Muscle layer of colon (tissue), 2 donors: ENCODE measurements around the gene ZDHHC24.
"Not testable (repeated sequence)": the region's sequence is repeated elsewhere in the genome, so short reads cannot be mapped to it uniquely, and the experiment has no call there.

ENCODE experiments used
- H3K27ac ChIP-seq: one replicate; pipeline ENCODE4 v1.7.0; 2013; ENCODE audit warnings: low read depth, mild to moderate bottlenecking, low read length, moderate library complexity
- H3K27me3 ChIP-seq, 2 donors: one replicate each; pipeline ENCODE4 v1.7.0; 2013; ENCODE audit warnings: low read length in 2 of 2, mild to moderate bottlenecking in 2 of 2; ENCODE audit not compliant: insufficient read depth in 2 of 2, control insufficient read depth in 1 of 2
- H3K36me3 ChIP-seq: one replicate; pipeline ENCODE4 v1.7.0; 2013; ENCODE audit warnings: mild to moderate bottlenecking, low read length; ENCODE audit not compliant: insufficient read depth
- H3K4me1 ChIP-seq: one replicate; pipeline ENCODE4 v1.7.0; 2013; ENCODE audit warnings: mild to moderate bottlenecking, low read length; ENCODE audit not compliant: insufficient read depth
- H3K4me3 ChIP-seq, 2 donors: one replicate each; pipeline ENCODE4 v1.7.0; 2013; ENCODE audit warnings: low read length in 2 of 2, low read depth in 1 of 2, mild to moderate bottlenecking in 1 of 2, moderate library complexity in 1 of 2
- H3K9ac ChIP-seq: one replicate; pipeline ENCODE4 v1.7.0; 2013; ENCODE audit warnings: low read length
- H3K9me3 ChIP-seq: one replicate; pipeline ENCODE4 v1.7.0; 2013; ENCODE audit warnings: mild to moderate bottlenecking, low read length
- donor health status: abdominal sarcoma.
- donor health status: Adenocarcinoma of cecum.

Gene ZDHHC24

GRCh38 chr11:66554602-66555001 lies 8.8 kb upstream of the ZDHHC24 start:
- Histone ChIP-seq H3K27ac (no peak overlapping the region), H3K9me3 (no peaks in the 10 kb centered on the region), H3K9ac (no peak overlapping the region), H3K4me3 (no peak overlapping the region), H3K27me3 (no peaks in the 10 kb centered on the region), H3K36me3 (no peaks in the 10 kb centered on the region), H3K4me1 (peaks cover 4% of the 10 kb centered on the region)

DNA sequence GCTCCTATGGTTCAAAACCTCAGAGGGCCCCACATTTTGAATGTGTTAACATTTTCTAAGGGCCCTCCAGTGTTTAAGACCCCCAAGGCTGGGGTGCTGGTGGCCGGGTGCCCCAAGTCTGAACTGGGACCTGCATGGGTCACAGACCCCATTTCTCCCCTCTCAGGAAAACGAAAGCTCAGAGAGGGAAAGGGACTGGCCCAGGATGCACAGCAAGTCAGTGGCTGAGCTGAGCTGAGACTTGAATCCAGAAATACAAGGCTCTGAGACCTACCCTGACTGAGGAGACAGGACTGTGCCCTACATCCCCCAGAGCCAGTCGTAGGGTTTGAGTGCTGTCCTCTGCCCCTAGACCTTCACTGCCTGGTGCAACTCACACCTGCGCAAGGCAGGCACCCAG lies 5.0 kb upstream of the ZDHHC24 start:
- Histone ChIP-seq H3K4me1 (no peaks in the 10 kb centered on the region), H3K27ac (no peak overlapping the region), H3K27me3 (no peaks in the 10 kb centered on the region), H3K36me3 (no peaks in the 10 kb centered on the region), H3K4me3 (no peak overlapping the region), H3K9me3 (no peaks in the 10 kb centered on the region), H3K9ac (no peak overlapping the region)

- Histone ChIP-seq H3K36me3 (no peaks in the 10 kb centered on the region), H3K4me1 (peaks cover 7% of the 10 kb centered on the region), H3K9me3 (no peaks in the 10 kb centered on the region), H3K27me3 (no peaks in the 10 kb centered on the region), H3K9ac (no peak overlapping the region), H3K4me3 (no peak overlapping the region), H3K27ac (no peak overlapping the region)
Measured at GRCh38 chr11:66549696-66550095, 3.8 kb upstream of the ZDHHC24 start.

DNA sequence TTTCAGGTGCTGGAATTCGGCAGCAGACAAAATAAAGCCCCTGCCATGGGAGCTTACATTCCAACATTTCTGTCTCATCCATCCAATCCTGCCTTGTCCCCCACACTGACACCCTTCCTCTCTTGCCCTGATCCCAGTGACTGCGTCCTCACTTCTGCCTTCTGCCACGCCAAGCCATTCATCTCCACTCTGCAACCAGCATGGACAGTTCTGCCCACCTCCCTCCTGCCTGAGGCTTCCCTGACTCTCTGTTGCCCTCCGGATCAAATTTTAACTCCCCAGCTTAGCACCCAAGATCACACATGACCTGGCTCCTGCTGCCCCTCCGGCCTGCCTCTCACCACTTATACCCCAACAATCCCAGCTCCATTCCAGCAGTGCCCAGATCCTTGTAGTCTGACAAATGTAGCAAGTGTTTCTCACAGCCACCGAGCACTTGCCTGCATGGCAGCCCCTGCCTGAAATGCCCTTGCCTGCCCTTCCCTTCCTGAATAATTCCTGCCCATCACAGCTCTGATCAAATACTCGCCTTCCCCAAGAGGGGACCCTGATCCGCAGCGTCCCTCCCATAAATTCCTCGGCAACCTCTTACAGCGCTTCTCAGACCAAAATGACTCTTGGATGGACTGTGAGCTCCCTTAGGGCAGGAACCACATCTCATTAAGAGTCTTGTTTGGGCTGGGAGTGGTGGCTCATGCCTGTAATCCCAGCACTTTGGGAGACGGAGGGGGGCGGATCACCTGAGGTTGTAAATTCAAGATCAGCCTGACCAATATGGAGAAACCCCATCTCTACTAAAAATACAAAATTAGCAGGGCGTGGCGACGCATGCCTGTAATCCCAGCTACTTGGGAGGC lies 3.2 kb upstream of the ZDHHC24 start:
- Histone ChIP-seq H3K4me3 (no peak overlapping the region), H3K36me3 (no peaks in the 10 kb centered on the region), H3K27ac (no peak overlapping the region), H3K9me3 (no peaks in the 10 kb centered on the region), H3K27me3 (no peaks in the 10 kb centered on the region), H3K4me1 (peaks cover 10% of the 10 kb centered on the region), H3K9ac (no peak overlapping the region)

GRCh38 chr11:66548041-66548440 lies 2.2 kb upstream of the ZDHHC24 start:
- Histone ChIP-seq H3K27ac (no peak overlapping the region), H3K4me1 (peaks cover 16% of the 10 kb centered on the region), H3K9me3 (no peaks in the 10 kb centered on the region), H3K9ac (no peak overlapping the region), H3K36me3 (no peaks in the 10 kb centered on the region), H3K27me3 (no peaks in the 10 kb centered on the region), H3K4me3 (no peak overlapping the region)

DNA sequence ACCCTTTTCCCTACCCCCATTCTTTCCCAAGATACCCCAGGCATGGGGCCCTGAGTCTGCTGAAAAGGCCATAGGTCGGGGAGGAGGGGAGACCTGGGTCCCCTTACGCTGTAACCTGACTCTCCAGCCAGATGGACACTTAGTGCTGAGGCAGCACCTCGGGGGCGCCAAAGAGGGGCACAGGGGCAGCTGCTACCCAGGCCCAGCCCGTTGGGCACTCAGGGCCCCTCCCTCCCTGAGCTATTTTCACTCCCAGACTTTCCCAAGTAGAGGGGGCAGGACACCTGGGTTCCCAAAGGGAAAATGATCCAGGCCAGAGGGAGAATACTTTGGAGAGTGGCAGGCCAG lies 1.8 kb upstream of the ZDHHC24 start:
- H3K4me3 ChIP-seq = no peak overlapping the region
- no peaks in the 10 kb centered on the region for H3K9me3 ChIP-seq
- H3K27me3 ChIP-seq = no peaks in the 10 kb centered on the region
- no peak overlapping the region for H3K9ac ChIP-seq
- peaks cover 16% of the 10 kb centered on the region for H3K4me1 ChIP-seq
- H3K27ac ChIP-seq = no peak overlapping the region
- H3K36me3 ChIP-seq = peaks cover 3% of the 10 kb centered on the region

GRCh38 chr11:66546966-66547661 lies 1.3 kb upstream of the ZDHHC24 start:
- peaks cover 16% of the 10 kb centered on the region for H3K4me1 ChIP-seq
- no peaks in the 10 kb centered on the region for H3K27me3 ChIP-seq
- peaks cover 8% of the 10 kb centered on the region for H3K36me3 ChIP-seq
- H3K9me3 ChIP-seq = no peaks in the 10 kb centered on the region
- H3K27ac ChIP-seq = no peak overlapping the region
- H3K9ac ChIP-seq = no peak overlapping the region
- no peak overlapping the region for H3K4me3 ChIP-seq

DNA sequence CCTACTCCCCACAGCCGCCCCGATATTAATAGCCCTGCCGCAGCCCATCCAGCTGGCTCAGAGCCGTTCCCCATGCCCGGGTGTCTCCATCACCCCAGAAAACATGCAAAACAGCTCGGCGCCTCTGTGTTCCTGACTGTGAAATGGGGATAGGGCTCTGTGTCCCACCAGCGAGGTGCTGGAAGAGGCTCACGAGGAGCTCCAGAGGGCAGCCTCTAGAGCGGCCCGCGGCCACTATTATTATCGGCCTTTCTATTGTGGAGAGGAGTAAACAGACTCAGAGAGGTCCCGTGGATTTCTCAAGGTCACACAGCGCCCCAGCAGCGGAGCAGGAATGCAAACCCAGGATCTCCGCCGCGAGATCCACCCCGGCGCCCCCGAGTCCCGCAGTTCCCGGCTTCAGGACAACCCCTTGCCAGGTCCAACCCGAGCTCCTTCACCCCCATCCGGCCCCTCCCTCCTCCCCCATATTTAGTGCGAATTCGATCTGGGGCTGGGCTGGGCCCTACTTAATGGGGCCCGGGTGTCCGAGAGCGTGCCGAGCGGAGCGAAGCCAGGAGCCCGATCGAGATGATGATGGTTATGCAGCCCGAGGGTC lies 619 bp upstream of the ZDHHC24 start, which contains the start of gene ACTN3:
Gene ACTN3, plus strand, starts transcription at position 536 of the 598 bp plus-strand sequence. Its CDS starts 35 bp downstream, at position 571.
- no peaks in the 10 kb centered on the region for H3K27me3 ChIP-seq
- peaks cover 11% of the 10 kb centered on the region for H3K36me3 ChIP-seq
- peaks cover 16% of the 10 kb centered on the region for H3K4me1 ChIP-seq
- H3K9ac ChIP-seq = peak within 1 kb of the TSS; percentile 22
- H3K27ac ChIP-seq = peak within 1 kb of the TSS; percentile 74
- peak within 1 kb of the TSS; percentile 62 to 72 for H3K4me3 ChIP-seq
- no peaks in the 10 kb centered on the region for H3K9me3 ChIP-seq

GRCh38 chr11:66544952-66545351 lies 896 bp downstream of the ZDHHC24 start:
- not testable (repeated sequence) for H3K4me3 ChIP-seq, H3K9me3 ChIP-seq, H3K27me3 ChIP-seq, H3K27ac ChIP-seq
- peaks cover 16% of the 10 kb centered on the region for H3K4me1 ChIP-seq
- H3K9ac ChIP-seq = peak overlapping the region; percentile 22
- H3K36me3 ChIP-seq = peaks cover 11% of the 10 kb centered on the region

DNA sequence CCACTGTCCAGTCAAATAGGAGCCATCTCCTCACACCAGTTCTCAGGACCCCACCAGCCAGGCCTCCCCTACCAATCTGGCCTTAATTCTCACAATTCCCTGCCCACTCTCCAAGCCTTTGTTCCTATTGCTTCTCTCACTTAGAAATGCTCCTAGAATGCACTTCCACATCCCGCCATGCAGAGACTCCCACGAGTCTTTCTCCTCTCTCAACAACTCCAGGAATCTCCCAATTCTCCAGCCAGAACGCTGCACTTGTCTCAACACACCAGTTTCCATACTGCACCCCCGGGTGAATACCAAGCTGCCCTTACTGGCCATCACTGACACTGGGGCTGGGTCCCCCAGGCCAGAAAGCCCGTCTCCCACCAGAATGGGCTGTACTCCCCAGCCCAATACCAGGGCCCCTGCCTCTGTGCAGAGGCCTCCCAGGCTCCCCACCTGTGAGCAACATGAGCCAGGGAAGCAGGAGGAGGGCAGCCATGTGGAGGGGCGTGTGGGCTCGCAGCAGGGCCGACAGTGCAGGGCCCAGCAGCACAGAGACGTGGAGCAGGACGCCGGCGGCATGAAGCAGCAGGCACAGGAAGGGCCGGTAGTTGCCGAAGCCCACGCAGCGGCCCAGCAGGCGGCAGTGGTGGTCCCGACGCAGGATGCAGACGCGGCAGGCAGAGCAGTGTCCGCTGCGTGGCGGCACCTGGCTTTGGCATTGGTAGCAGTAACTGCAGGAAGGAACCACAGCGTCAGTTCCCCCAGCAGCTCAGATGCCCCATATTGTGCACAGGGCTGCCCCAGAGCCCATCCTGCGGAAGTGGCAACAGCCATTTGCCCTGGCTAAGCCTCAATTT lies 2.4 kb downstream of the ZDHHC24 start:
- Histone ChIP-seq H3K4me3 (no peak overlapping the region), H3K36me3 (peaks cover 16% of the 10 kb centered on the region), H3K4me1 (peaks cover 16% of the 10 kb centered on the region), H3K9me3 (no peaks in the 10 kb centered on the region), H3K27me3 (no peaks in the 10 kb centered on the region), H3K27ac (no peak overlapping the region), H3K9ac (no peak overlapping the region)

DNA sequence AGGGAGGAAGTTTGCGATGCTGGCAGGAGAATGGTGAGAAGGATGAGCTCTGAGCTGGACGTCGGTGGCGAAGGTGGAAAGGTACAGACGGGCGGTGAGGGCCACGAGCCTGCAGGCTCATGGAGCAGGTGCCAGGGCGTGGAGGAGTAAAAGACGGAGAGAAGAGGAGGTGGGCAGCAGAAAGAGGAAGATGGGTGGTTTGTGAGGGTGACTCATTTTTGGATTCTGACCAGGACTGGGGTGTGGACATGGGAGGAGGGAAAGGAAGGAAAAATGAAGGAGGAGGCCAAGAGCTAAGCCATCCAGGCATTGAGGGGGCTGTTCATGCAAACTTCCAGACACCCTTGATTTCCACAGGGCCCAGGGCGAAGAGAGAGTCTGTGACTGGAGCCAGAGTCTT lies 3.5 kb downstream of the ZDHHC24 start:
- Histone ChIP-seq H3K9me3 (no peaks in the 10 kb centered on the region), H3K36me3 (peaks cover 17% of the 10 kb centered on the region), H3K27me3 (no peaks in the 10 kb centered on the region), H3K4me3 (no peak overlapping the region), H3K27ac (no peak overlapping the region), H3K9ac (no peak overlapping the region), H3K4me1 (peaks cover 16% of the 10 kb centered on the region)
